Measurements from ENCODE around the gene INSRR. TPM values are rescaled to one million over a fixed set of nuclear protein-coding genes. Genes with fewer than 3 reads are reported as not detected.

Gene INSRR
- total RNA-seq, 1 donor from 2014 or later = 2.9 TPM

DNA sequence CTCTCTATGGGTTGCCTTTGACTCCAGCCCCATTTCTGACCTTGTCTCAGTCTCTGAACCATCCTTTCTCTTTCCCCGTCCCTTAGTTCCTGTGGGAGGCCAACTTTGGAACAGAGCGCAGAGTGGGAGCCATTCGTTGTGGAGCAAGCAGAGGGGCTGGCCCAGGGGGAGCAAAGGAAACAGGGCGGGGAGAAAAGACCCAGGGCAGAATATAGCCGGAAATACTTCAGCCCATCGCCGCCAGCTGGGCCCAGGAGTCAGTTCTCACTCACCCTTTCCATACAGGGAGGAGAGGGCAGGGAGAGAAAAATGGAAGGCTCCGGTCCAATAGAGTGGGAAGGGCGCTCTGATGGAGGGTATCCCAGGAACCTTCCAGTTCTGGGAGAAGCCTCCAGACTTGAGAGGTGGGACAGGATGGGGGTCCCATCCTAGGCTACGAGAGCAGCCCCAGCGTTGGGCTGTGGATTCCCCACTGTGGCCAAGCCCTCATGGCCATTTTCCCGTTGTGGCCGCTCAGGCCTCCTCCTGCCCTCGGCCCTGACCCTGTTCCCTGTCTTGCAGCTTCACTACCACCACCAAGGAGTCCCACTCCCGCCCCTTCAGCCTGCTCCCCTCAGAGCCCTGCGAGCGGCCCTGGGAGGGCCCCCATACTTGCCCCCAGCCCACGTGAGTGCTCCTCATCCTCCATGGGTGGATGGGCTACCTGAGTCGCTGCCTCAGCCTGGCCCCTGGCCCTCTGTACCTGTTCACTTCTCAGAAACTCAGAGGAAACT, 45.5 kb upstream of the INSRR start:
- H3K36me3 ChIP-seq = peaks cover 18 to 27% of the 10 kb centered on the region in 2 donors
- H3K4me1 ChIP-seq = no peaks in the 10 kb centered on the region
- TF ChIP-seq, protein P1, sequence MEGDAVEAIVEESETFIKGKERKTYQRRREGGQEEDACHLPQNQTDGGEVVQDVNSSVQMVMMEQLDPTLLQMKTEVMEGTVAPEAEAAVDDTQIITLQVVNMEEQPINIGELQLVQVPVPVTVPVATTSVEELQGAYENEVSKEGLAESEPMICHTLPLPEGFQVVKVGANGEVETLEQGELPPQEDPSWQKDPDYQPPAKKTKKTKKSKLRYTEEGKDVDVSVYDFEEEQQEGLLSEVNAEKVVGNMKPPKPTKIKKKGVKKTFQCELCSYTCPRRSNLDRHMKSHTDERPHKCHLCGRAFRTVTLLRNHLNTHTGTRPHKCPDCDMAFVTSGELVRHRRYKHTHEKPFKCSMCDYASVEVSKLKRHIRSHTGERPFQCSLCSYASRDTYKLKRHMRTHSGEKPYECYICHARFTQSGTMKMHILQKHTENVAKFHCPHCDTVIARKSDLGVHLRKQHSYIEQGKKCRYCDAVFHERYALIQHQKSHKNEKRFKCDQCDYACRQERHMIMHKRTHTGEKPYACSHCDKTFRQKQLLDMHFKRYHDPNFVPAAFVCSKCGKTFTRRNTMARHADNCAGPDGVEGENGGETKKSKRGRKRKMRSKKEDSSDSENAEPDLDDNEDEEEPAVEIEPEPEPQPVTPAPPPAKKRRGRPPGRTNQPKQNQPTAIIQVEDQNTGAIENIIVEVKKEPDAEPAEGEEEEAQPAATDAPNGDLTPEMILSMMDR (IDR thresholded peaks at IDR 0.05) = no peak
- no peak for DNase-seq (ENCODE audit: low spot score in 2 of 2)
- no peak overlapping the region for H3K4me3 ChIP-seq
- intact Hi-C loops (cut with DNase I) = no loop called here
- no peaks in the 10 kb centered on the region for H3K9me3 ChIP-seq
- H3K27ac ChIP-seq = no peak overlapping the region
- no peaks in the 10 kb centered on the region for H3K27me3 ChIP-seq

DNA sequence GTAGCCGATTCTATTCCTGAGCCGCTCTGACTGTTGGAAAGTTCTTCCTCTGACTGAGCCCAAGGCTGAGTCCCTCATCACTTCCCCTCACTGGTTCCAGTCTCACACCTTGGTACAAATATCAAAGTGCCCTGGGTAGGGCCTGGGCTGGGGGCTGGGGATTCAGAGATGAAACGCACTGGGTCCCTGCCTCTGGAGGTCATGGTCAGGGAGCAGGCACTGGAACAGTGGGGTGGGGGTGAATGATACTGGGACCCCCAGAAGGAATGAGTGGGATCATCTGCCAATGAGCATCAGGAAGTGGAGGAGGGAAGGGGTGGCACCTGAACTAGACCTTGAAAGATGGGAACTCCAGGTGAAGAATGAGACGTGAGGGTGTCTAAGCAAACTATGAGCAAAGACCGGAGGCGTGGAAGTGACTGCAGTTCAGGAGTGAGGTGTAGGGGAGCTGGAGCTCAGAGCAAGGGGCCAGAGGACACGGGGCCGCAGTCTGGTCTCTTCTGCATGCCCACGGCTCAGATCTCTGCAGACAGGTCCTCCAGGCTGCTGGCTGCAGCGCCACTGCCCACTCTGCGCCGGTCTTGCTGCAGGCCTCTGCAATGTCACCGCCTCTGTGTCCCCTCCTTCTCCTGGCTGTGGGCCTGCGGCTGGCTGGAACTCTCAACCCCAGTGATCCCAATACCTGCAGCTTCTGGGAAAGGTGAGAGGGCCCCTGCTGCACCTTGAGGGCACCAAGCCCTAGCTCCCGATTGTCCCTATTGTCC, 44.6 kb upstream of the INSRR start:
- TF ChIP-seq, protein P1 (IDR thresholded peaks at IDR 0.05) = no peak
- Histone ChIP-seq H3K27me3 (no peaks in the 10 kb centered on the region), H3K4me1 (peaks cover 0 to 4% of the 10 kb centered on the region in 2 donors), H3K4me3 (no peak overlapping the region), H3K27ac (no peak overlapping the region), H3K9me3 (no peaks in the 10 kb centered on the region), H3K36me3 (peaks cover 18 to 21% of the 10 kb centered on the region in 2 donors)
- no peak for DNase-seq (ENCODE audit: low spot score in 2 of 2)
- intact Hi-C loops (cut with DNase I) = no loop called here

DNA sequence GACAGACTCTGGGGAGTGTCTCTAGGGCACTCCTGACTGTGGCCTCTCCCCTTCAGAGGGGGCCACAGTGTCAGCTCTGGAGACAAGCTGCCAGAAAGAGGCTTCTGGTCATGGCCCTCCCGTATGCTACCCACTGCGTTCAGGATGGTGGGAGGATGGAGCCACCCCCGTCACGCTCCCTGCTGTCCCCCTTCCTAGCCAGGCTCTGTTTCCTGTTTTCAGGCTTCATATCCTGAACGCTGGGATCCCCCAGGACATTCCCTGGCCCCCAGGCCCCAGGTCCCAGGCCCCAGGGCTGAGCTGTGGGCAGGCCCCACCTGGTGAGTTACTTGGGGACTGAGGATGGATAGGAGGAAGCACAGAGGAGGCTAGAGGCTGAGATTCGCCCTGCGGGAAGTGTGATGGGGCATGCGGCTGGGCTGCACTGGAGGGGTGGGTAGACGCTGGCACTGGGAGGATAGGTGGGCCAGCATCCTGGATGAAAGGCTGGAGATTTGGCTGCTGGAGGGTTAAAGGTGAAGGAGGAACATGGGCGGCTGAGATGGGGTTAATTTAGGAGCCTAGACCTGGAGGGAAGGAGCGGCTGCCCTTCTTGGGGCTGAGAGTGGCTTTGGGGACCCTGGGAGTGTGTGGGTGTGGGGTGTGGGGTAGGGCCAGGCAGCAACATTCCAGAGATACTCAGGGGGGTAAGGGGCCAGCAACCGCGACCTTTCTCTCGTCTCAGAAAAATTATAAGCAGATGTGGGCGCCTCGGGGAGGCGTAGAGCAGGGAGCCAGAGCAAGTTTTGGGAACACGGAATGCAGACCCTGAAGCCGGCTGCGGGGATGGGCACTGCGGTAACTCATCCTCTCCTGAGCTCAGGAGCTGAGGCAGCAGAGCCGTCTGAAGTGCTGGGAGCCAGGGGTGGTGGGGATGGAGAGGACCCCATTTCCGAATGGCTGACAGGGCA, 43.3 kb upstream of the INSRR start:
- H3K4me1 ChIP-seq = peaks cover 0 to 13% of the 10 kb centered on the region in 2 donors
- intact Hi-C loops (cut with DNase I) = no loop called here
- no peak overlapping the region for H3K4me3 ChIP-seq
- H3K9me3 ChIP-seq = no peaks in the 10 kb centered on the region
- peaks cover 8 to 13% of the 10 kb centered on the region in 2 donors for H3K36me3 ChIP-seq
- no peak overlapping the region for H3K27ac ChIP-seq
- DNase-seq (ENCODE audit: low spot score in 2 of 2) = no peak
- no peaks in the 10 kb centered on the region for H3K27me3 ChIP-seq
- TF ChIP-seq, protein P1 (IDR thresholded peaks at IDR 0.05) = no peak

DNA sequence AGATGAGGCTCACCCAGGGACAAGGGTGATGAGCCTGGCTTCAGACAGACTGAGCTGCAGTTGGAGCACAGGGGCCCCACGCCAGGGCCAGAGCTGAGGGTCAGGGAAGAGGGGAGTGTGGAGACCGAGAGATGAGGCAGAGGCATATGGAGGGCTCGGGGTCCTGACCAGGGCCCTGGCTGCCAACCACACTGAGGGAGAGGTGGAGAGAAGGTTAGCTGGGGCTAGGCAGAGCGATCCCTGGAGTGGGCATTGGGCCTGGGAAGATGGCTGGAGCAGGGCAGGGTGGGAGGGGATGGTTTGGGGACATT, 42.6 kb upstream of the INSRR start:
- no peaks in the 10 kb centered on the region for H3K27me3 ChIP-seq
- intact Hi-C loops (cut with DNase I) = no loop called here

More for the DNA sequence above, 42.6 kb upstream of the INSRR start:
- no peak for DNase-seq (ENCODE audit: low spot score in 2 of 2)
- Histone ChIP-seq H3K27ac (no peak overlapping the region), H3K4me1 (peaks cover 0 to 13% of the 10 kb centered on the region in 2 donors), H3K36me3 (peaks cover 3 to 7% of the 10 kb centered on the region in 2 donors), H3K4me3 (no peak overlapping the region), H3K9me3 (no peaks in the 10 kb centered on the region)
- TF ChIP-seq, protein P1 (IDR thresholded peaks at IDR 0.05) = no peak
